HL-60 (cell line): ENCODE measurements around the gene RGS10.

Experiments
- DNase-seq, 2 experiments: peaks; one replicate each; pipeline ENCODE4 v3.0.0-alpha.2; 2010 to 2020; ENCODE audit warnings: low read depth in 1 of 2, low spot score in 1 of 2
- H3K27ac ChIP-seq: fragments of 250-450 bp; sonication (Bioruptor Pico); replicated peaks from 2 replicates; pipeline ENCODE4 v1.5.1; 2020; ENCODE audit warnings: mild to moderate bottlenecking, moderate library complexity
- H3K27me3 ChIP-seq: fragments of 250-450 bp; sonication (Bioruptor Pico); 2 replicates; pipeline ENCODE4 v1.5.1; 2021; ENCODE audit warnings: mild to moderate bottlenecking, moderate library complexity; ENCODE audit not compliant: insufficient read depth, poor library complexity, severe bottlenecking
- H3K4me3 ChIP-seq: replicated peaks from 2 replicates; pipeline ENCODE4 v1.5.1; 2011; ENCODE audit warnings: mild to moderate bottlenecking, control low read depth, low read length; ENCODE audit not compliant: insufficient read depth
- GABPA ChIP-seq: IDR thresholded peaks from 2 replicates; pipeline ENCODE4 v1.6.1; 2012; ENCODE audit warnings: low read depth
- POLR2AphosphoS5 ChIP-seq: IDR thresholded peaks from 2 replicates; pipeline ENCODE4 v1.6.1; 2012; ENCODE audit warnings: low read depth
- SPI1 ChIP-seq: IDR thresholded peaks from 2 replicates; pipeline ENCODE4 v1.6.1; 2012; ENCODE audit warnings: low read depth, mild to moderate bottlenecking, borderline replicate concordance
- TF ChIP-seq, protein P1 (sequence below): IDR thresholded peaks from 2 replicates; pipeline ENCODE4 v1.6.1; 2012; ENCODE audit warnings: low read depth; ENCODE audit not compliant: insufficient replicate concordance
- TF ChIP-seq, protein P2 (sequence below): IDR thresholded peaks from one replicate; pipeline ENCODE4 v1.5.1; 2011; ENCODE audit warnings: low read length, control low read depth, inconsistent platforms; ENCODE audit not compliant: insufficient read depth

Gene RGS10

DNA sequence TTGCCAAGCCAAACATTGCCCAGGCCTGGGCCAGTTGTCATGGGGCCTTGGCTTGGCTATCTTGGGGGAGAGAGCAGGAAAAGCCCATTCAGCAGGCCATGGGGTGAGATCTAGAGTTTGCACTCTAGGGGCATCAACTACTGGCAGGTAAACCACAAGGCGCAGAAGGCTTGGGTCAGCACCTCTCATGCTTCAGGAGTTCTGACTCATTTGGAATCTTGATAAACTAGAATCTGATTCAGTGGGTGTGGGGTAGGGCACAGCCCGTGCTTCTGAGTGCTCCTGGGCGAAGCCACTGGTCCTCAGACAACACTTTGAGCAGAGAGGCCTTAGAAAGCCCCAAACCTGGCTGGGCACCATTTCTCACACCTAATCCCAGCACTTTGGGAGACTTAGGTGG lies 81.1 kb downstream of the RGS10 start:
- DNase-seq: no peak
- TF ChIP-seq, protein P1, sequence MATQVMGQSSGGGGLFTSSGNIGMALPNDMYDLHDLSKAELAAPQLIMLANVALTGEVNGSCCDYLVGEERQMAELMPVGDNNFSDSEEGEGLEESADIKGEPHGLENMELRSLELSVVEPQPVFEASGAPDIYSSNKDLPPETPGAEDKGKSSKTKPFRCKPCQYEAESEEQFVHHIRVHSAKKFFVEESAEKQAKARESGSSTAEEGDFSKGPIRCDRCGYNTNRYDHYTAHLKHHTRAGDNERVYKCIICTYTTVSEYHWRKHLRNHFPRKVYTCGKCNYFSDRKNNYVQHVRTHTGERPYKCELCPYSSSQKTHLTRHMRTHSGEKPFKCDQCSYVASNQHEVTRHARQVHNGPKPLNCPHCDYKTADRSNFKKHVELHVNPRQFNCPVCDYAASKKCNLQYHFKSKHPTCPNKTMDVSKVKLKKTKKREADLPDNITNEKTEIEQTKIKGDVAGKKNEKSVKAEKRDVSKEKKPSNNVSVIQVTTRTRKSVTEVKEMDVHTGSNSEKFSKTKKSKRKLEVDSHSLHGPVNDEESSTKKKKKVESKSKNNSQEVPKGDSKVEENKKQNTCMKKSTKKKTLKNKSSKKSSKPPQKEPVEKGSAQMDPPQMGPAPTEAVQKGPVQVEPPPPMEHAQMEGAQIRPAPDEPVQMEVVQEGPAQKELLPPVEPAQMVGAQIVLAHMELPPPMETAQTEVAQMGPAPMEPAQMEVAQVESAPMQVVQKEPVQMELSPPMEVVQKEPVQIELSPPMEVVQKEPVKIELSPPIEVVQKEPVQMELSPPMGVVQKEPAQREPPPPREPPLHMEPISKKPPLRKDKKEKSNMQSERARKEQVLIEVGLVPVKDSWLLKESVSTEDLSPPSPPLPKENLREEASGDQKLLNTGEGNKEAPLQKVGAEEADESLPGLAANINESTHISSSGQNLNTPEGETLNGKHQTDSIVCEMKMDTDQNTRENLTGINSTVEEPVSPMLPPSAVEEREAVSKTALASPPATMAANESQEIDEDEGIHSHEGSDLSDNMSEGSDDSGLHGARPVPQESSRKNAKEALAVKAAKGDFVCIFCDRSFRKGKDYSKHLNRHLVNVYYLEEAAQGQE: no peak
- TF ChIP-seq SPI1 (no peak), POLR2AphosphoS5 (no peak), GABPA (no peak)
- TF ChIP-seq, protein P2, sequence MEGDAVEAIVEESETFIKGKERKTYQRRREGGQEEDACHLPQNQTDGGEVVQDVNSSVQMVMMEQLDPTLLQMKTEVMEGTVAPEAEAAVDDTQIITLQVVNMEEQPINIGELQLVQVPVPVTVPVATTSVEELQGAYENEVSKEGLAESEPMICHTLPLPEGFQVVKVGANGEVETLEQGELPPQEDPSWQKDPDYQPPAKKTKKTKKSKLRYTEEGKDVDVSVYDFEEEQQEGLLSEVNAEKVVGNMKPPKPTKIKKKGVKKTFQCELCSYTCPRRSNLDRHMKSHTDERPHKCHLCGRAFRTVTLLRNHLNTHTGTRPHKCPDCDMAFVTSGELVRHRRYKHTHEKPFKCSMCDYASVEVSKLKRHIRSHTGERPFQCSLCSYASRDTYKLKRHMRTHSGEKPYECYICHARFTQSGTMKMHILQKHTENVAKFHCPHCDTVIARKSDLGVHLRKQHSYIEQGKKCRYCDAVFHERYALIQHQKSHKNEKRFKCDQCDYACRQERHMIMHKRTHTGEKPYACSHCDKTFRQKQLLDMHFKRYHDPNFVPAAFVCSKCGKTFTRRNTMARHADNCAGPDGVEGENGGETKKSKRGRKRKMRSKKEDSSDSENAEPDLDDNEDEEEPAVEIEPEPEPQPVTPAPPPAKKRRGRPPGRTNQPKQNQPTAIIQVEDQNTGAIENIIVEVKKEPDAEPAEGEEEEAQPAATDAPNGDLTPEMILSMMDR: no peak
- H3K27ac ChIP-seq: no peak overlapping the region
- no peaks in the 10 kb centered on the region for H3K27me3 ChIP-seq
- H3K4me3 ChIP-seq: no peak overlapping the region

DNA sequence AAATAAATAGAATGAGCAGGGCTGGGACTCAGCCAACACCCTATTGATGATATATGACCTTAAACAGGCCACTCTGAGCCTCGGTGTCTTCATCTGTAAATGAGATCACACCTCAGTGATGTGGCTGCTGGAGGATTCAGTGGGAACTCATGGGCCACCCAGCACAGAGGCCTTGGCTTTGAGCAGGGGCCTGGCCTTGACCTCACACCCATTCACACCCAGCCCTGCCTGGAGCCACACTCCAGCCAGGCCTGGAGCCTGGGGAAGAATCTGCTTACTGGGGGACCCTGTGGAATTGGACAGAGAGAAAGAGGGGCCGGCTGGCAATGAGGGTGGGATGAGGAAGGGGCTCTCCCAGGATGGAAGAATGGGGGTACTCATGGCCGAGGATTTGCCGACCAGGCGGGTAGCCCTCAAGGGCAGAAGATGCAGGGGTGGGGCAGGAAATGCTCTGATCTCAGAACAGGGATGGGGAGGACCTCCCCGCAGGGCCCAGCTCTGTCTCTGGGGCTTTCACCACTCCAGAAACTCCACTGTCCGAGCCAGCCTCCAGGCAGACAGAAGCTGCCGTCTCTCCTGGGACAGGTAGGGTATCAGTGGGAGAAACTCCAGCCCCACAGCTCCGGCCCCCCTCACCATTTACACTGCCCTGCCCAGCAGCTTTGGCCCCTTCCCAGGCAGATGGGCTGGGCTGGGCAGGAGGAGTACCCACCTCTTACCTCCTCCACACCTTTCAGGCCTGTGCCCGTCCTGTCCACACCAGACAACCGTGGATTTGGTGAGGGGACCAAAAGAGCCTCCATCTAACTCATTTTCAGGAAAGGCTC lies 81.9 kb downstream of the RGS10 start:
- no peak overlapping the region for H3K4me3 ChIP-seq
- H3K27ac ChIP-seq: no peak overlapping the region
- no peaks in the 10 kb centered on the region for H3K27me3 ChIP-seq
- DNase-seq: no peak
- TF ChIP-seq, protein P2: no peak
- TF ChIP-seq POLR2AphosphoS5 (no peak), GABPA (no peak)
- TF ChIP-seq, protein P1: no peak

DNA sequence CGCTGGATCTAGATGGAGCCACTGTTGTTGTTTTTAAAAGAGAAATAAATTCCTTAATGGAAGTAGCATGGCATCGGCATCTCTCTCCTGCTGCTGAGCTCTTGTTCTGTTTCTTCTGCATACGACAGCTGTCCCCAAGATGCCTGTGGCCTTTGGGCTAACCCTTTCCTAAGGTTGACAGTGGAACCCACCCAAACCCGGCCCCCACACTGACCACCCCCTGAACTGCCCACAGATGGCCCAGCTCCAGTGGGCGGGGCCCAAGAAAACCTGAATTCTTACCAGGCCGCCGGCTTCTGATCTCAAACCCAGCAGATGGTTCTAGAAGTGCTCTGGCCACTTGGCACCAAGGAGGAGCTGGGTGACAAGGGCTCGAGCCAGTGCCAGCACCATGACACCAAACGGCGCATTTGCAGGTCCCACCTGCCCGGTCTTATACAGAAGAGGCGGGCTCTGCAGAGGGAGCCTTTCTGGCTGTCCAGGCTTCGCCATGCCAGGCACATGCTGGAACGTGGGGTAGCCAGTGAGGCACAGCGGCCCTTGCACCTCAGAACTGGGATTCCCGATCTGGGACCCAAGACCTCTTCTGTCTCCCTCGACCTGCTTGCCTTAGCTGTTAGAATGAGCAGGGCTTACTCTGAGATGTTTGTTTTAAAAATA lies 82.7 kb downstream of the RGS10 start:
- no peak overlapping the region for H3K4me3 ChIP-seq
- DNase-seq: no peak
- H3K27ac ChIP-seq: no peak overlapping the region
- TF ChIP-seq GABPA: no peak
- no peak for TF ChIP-seq POLR2AphosphoS5
- no peak for TF ChIP-seq SPI1
- H3K27me3 ChIP-seq: no peaks in the 10 kb centered on the region

DNA sequence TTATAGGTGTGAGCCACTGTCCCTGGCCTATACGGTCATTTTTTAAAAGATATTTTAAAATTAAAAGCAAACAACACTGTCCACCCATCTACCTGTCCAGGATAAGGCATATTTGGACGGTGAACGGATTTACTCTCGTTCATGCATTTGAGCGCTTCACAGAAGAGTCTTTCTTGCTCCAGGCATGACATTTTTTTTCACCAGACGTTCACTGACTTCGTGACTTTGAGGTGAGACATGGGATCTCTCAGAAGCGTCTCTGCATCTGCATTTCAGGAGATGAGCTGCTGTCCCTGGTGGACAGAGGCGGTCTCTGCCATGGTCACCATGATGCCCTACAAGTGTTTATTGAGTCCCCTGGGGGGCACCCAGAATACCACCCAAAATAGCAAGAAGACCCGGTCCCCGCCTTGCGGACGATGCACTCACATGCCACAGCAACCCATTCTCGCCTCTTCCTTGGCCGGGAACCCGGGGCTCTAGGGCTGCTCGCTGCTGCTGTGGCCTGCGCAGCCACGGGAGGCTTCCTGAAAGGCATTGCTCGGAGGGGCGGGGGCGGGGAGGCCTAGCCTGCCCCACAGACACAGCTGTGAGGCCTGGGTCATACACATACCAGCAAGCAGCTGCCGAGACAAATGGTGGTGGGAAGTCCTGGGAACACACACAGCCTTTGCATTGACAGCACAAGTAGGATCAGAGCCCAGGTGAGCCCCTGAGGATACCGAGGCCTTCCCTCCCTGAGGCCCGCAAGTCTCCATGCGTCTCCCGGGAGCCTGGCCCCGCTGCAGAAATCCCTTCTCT lies 84.4 kb downstream of the RGS10 start:
- no peak for DNase-seq
- Histone ChIP-seq H3K4me3 (no peak overlapping the region), H3K27ac (no peak overlapping the region), H3K27me3 (no peaks in the 10 kb centered on the region)
- TF ChIP-seq GABPA (no peak), SPI1 (no peak), POLR2AphosphoS5 (no peak)
- TF ChIP-seq, protein P2: no peak
- TF ChIP-seq, protein P1: no peak
